Measurements from ENCODE around the gene MKRN2OS. TPM values are rescaled to one million over a fixed set of nuclear protein-coding genes. Genes with fewer than 3 reads are reported as not detected.

The MKRN2OS gene
- total RNA-seq, 1 donor: not detected

GRCh38 chr3:12496453-12496761, 48.9 kb downstream of the MKRN2OS start:
- H3K4me3 ChIP-seq (ENCODE audit: low read depth, low read length): no peak overlapping the region
- no peak for DNase-seq (ENCODE audit: low read depth)
- TF ChIP-seq CTCF (IDR thresholded peaks at IDR 0.05; ENCODE audit: insufficient read depth, low read length): no peak

- TF ChIP-seq CTCF (IDR thresholded peaks at IDR 0.05; ENCODE audit: insufficient read depth, low read length): no peak
These were observed 49.4 kb downstream of the MKRN2OS start for GRCh38 chr3:12495749-12496452.

GRCh38 chr3:12490547-12490946, 54.8 kb downstream of the MKRN2OS start:
- no peak for TF ChIP-seq CTCF (IDR thresholded peaks at IDR 0.05; ENCODE audit: insufficient read depth, low read length)
- DNase-seq (ENCODE audit: low read depth): no peak
- H3K4me3 ChIP-seq (ENCODE audit: low read depth, low read length): no peak overlapping the region

More at GRCh38 chr3:12495749-12496452, 49.4 kb downstream of the MKRN2OS start:
- H3K4me3 ChIP-seq (ENCODE audit: low read depth, low read length): no peak overlapping the region
- DNase-seq (ENCODE audit: low read depth): no peak

- DNase-seq (ENCODE audit: low read depth): peak; percentile 45
- TF ChIP-seq CTCF (IDR thresholded peaks at IDR 0.05; ENCODE audit: insufficient read depth, low read length): no peak
- H3K4me3 ChIP-seq (ENCODE audit: low read depth, low read length): no peak overlapping the region
These were observed 55.5 kb downstream of the MKRN2OS start for GRCh38 chr3:12489832-12490231.

Small RNA genes within 50 kb of the gene (small RNA-seq; reads per million reads assigned to genes)
- gene RF00017 (not detected), gene RNA5SP123 (not detected), gene RNU6-377P (not detected)

Other genes starting within 250 kb of the MKRN2OS start
- gene TSEN2, start 61.0 kb downstream of the MKRN2OS start, total RNA-seq (ENCODE audit: low replicate concordance): 8.4 and 17.7 TPM in 2 replicates
- gene MKRN2, start 11.6 kb upstream of the MKRN2OS start, total RNA-seq (ENCODE audit: low replicate concordance): 28.8 and 41.4 TPM in 2 replicates
- gene RAF1, start 118.6 kb upstream of the MKRN2OS start, total RNA-seq (ENCODE audit: low replicate concordance): 37.5 and 78.0 TPM in 2 replicates
- gene TMEM40, start 213.8 kb upstream of the MKRN2OS start, total RNA-seq (ENCODE audit: low replicate concordance): not detected in 2 replicates

Measured in fibroblast of the aortic adventitia (primary cell).